Karpas-422 (cell line): ENCODE results near the gene GP5. TPM values are rescaled to one million over a fixed set of nuclear protein-coding genes. Genes with fewer than 3 reads are reported as not detected.

ENCODE experiments used
- DNase-seq: peaks from one replicate; pipeline ENCODE4 v3.0.0-alpha.2; 2015
- H2AFZ ChIP-seq: fragments of 200-600 bp; sonication (generic); 2 replicates; pipeline ENCODE4 v1.6.1; 2014; ENCODE audit warnings: antibody characterized with exemption, low read length, mixed read lengths
- H3K27ac ChIP-seq: fragments of 200-600 bp; sonication (generic); 2 replicates; pipeline ENCODE4 v1.5.1; 2014; ENCODE audit warnings: mild to moderate bottlenecking, low read length, moderate library complexity
- H3K27me3 ChIP-seq: fragments of 200-600 bp; sonication (generic); 2 replicates; pipeline ENCODE4 v1.6.1; 2014; ENCODE audit warnings: low read length, mixed read lengths
- H3K36me3 ChIP-seq: fragments of 200-600 bp; sonication (generic); 2 replicates; pipeline ENCODE4 v1.6.1; 2014; ENCODE audit warnings: low read length, mixed read lengths; ENCODE audit not compliant: insufficient read depth
- H3K4me1 ChIP-seq: fragments of 200-600 bp; sonication (generic); 2 replicates; pipeline ENCODE4 v1.6.1; 2014; ENCODE audit warnings: mild to moderate bottlenecking, low read length, mixed read lengths
- H3K4me2 ChIP-seq: fragments of 200-600 bp; sonication (generic); 2 replicates; pipeline ENCODE4 v1.6.1; 2014; ENCODE audit warnings: low read length, low read depth, mild to moderate bottlenecking; ENCODE audit not compliant: poor library complexity, severe bottlenecking
- H3K4me3 ChIP-seq: fragments of 200-600 bp; sonication (generic); 2 replicates; pipeline ENCODE4 v1.5.1; 2014; ENCODE audit warnings: mild to moderate bottlenecking, antibody characterized with exemption, low read length, mixed read lengths
- H3K79me2 ChIP-seq: fragments of 200-600 bp; sonication (generic); 2 replicates; pipeline ENCODE4 v1.6.1; 2014; ENCODE audit warnings: mild to moderate bottlenecking, low read length, mixed read lengths
- H3K9ac ChIP-seq: fragments of 200-600 bp; sonication (generic); 2 replicates; pipeline ENCODE4 v1.6.0; 2014; ENCODE audit warnings: low read length
- H3K9me2 ChIP-seq: fragments of 200-600 bp; sonication (generic), shearing (Covaris generic); replicated peaks from 2 replicates; pipeline ENCODE4 v1.6.0; 2014; ENCODE audit warnings: mild to moderate bottlenecking, low read length, moderate library complexity; ENCODE audit not compliant: insufficient read depth
- H3K9me3 ChIP-seq: fragments of 300-700, 200-600 bp; sonication (generic); 2 replicates; pipeline ENCODE4 v1.6.1; 2014; ENCODE audit warnings: low read length, mixed read lengths
- H4K20me1 ChIP-seq: fragments of 200-600 bp; sonication (generic); 2 replicates; pipeline ENCODE4 v1.6.1; 2014; ENCODE audit warnings: mild to moderate bottlenecking, antibody characterized with exemption, low read length, low read depth; ENCODE audit not compliant: insufficient read depth
- total RNA-seq: library from RNA; depleted of rRNA; stranded (reverse); fragments of >200 nt; shearing (Covaris generic); gene quantifications from 2 replicates; pipeline ENCODE4 v1.2.3, GENCODE V29; 2014; ENCODE audit warnings: low replicate concordance; rRNA removed

The GP5 gene, protein sequence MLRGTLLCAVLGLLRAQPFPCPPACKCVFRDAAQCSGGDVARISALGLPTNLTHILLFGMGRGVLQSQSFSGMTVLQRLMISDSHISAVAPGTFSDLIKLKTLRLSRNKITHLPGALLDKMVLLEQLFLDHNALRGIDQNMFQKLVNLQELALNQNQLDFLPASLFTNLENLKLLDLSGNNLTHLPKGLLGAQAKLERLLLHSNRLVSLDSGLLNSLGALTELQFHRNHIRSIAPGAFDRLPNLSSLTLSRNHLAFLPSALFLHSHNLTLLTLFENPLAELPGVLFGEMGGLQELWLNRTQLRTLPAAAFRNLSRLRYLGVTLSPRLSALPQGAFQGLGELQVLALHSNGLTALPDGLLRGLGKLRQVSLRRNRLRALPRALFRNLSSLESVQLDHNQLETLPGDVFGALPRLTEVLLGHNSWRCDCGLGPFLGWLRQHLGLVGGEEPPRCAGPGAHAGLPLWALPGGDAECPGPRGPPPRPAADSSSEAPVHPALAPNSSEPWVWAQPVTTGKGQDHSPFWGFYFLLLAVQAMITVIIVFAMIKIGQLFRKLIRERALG
- not detected in 2 replicates for total RNA-seq

DNA sequence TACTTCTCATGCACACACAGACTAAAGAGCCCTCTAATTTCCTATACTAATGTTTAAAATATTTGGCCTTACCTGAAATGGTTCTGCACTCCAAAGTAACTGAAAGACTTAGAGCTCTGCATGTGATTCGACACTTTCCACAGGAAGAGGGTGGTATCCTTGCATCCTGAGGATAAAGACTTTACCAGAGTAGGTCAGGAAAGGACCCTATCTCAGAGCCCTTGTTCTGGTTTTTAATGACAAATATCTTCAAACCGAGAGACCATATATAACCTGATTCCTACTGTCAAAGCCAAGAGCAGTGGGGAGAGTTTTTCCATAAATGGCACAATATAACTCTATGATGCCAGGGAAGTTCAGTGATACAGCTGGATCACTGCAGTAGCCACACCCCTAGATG, at the start of gene GP5:
Gene GP5, minus strand, starts transcription at position 101 of the 400 bp plus-strand sequence. CDS start 984 bp downstream, outside the sequence.
- H3K27me3 ChIP-seq, result 0 out of 2 replicates have a peak, but pooled peaks cover 3% of the 10 kb centered on the region
- H2AFZ ChIP-seq, result no peak within 1 kb of the TSS
- no peak within 1 kb of the TSS for H3K27ac ChIP-seq
- no peak within 1 kb of the TSS for H3K4me3 ChIP-seq
- H3K9ac ChIP-seq, result no peak within 1 kb of the TSS
- no peaks in the 10 kb centered on the region for H3K9me3 ChIP-seq
- H4K20me1 ChIP-seq, result 0 out of 2 replicates have a peak, but pooled peaks cover 2% of the 10 kb centered on the region
- no peaks in the 10 kb centered on the region for H3K79me2 ChIP-seq
- peaks cover 3% of the 10 kb centered on the region for H3K4me1 ChIP-seq
- H3K9me2 ChIP-seq, result no peaks in the 10 kb centered on the region
- no peak for DNase-seq
- H3K36me3 ChIP-seq, result peaks cover 6% of the 10 kb centered on the region; the same call in 1 of the 2 replicates
- peak within 1 kb of the TSS; percentile 27 for H3K4me2 ChIP-seq

DNA sequence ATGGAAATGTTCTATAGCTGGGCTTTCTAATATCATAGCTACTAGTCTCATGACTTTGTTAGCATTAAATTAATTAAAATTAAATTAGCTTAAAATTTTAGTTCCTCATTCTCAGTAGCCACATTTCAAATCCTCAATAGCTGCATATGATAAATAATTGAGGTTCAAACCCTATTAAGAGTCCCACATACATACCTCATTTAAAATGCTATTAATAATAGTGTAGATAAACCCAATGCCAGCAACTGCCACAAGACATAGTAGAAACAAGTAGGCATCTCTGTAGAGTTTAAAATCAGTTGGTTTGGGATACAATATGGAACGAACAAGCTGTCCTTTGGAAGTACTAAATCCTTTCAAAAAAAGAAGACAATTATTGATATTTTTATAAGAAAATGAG, 48.6 kb upstream of the GP5 start:
- Histone ChIP-seq H3K9me2 (no peaks in the 10 kb centered on the region), H3K4me3 (no peak overlapping the region), H3K27me3 (no peaks in the 10 kb centered on the region), H3K27ac (no peak overlapping the region), H2AFZ (no peak overlapping the region), H4K20me1 (no peaks in the 10 kb centered on the region), H3K4me2 (no peak overlapping the region), H3K36me3 (peaks cover 75% of the 10 kb centered on the region), H3K79me2 (peaks cover 29% of the 10 kb centered on the region), H3K9me3 (no peaks in the 10 kb centered on the region), H3K9ac (no peak overlapping the region), H3K4me1 (no peaks in the 10 kb centered on the region)
- DNase-seq, result no peak

DNA sequence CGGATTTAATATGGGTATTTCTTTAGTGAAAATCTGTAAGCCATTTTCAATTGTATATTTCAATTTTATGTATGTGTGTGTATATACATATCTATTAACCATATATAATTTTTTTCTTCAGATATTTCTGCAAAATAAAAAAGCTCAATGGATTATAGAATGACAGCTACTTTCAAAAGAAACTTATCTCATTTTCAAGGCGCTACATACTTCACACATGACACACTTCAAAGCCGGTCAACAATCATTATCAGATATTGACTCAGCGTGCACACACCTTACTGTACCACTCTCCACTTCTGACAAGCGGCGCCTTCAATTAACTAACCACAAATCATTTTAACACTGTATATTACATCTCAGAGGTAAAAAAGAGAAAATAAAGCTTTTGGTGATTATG, 48.1 kb upstream of the GP5 start:
- H3K9me3 ChIP-seq, result no peaks in the 10 kb centered on the region
- H3K9me2 ChIP-seq, result no peaks in the 10 kb centered on the region
- H4K20me1 ChIP-seq, result no peaks in the 10 kb centered on the region
- H3K4me2 ChIP-seq, result no peak overlapping the region
- peaks cover 78% of the 10 kb centered on the region for H3K36me3 ChIP-seq
- no peak overlapping the region for H2AFZ ChIP-seq
- no peaks in the 10 kb centered on the region for H3K4me1 ChIP-seq
- no peak overlapping the region for H3K9ac ChIP-seq
- no peak for DNase-seq
- H3K27me3 ChIP-seq, result no peaks in the 10 kb centered on the region
- no peak overlapping the region for H3K4me3 ChIP-seq
- peaks cover 33% of the 10 kb centered on the region for H3K79me2 ChIP-seq
- no peak overlapping the region for H3K27ac ChIP-seq

DNA sequence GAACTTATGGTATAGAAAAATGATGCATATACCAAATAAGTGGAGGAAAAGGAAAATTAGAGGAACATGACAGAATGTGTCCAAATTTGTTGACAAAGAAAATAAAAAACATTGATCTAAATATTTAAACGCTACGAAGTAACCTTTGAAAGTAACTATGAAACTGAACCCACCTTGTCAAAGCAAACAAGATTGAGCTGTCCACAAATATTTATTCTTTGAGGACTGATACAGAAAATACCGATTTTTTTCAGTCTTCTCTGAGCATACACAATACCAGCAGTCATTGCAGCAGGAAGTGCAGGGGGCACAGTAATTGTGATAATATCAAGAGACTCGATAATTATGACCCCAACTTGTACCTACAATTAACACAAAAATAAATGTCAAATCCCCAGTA, 47.7 kb upstream of the GP5 start:
- H4K20me1 ChIP-seq, result no peaks in the 10 kb centered on the region
- H3K4me1 ChIP-seq, result no peaks in the 10 kb centered on the region
- no peak overlapping the region for H3K4me3 ChIP-seq
- H3K79me2 ChIP-seq, result peaks cover 37% of the 10 kb centered on the region
- H2AFZ ChIP-seq, result no peak overlapping the region
- no peak overlapping the region for H3K9ac ChIP-seq
- no peaks in the 10 kb centered on the region for H3K9me2 ChIP-seq
- H3K27me3 ChIP-seq, result no peaks in the 10 kb centered on the region
- no peak overlapping the region for H3K27ac ChIP-seq
- no peak overlapping the region for H3K4me2 ChIP-seq
- no peak for DNase-seq
- no peaks in the 10 kb centered on the region for H3K9me3 ChIP-seq
- H3K36me3 ChIP-seq, result peaks cover 81% of the 10 kb centered on the region

DNA sequence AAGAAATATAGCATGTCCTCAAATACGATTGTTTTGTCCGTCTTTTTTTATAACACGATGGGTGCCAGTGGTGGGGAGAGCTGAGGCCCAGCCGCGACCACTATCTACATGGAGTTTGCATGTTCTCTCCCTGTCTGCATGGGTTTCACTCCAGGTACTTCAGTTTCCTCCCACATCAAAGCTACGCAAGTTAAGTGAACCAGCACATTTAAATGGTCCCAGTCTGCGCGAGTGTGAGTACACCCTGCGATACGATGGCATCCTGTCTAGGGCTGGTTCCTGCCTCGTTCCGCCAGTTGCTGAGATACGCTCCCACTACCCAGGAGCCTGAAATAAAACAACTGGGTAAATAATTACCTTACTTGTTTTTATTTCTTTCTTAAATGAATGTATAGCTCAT, 47.1 kb upstream of the GP5 start:
- Histone ChIP-seq H3K9me3 (no peaks in the 10 kb centered on the region), H3K9ac (no peak overlapping the region), H3K79me2 (peaks cover 37% of the 10 kb centered on the region), H3K4me3 (no peak overlapping the region), H3K4me2 (no peak overlapping the region), H3K27me3 (no peaks in the 10 kb centered on the region), H4K20me1 (no peaks in the 10 kb centered on the region), H2AFZ (no peak overlapping the region), H3K4me1 (no peaks in the 10 kb centered on the region), H3K9me2 (no peaks in the 10 kb centered on the region), H3K27ac (no peak overlapping the region), H3K36me3 (peaks cover 87% of the 10 kb centered on the region)
- no peak for DNase-seq

DNA sequence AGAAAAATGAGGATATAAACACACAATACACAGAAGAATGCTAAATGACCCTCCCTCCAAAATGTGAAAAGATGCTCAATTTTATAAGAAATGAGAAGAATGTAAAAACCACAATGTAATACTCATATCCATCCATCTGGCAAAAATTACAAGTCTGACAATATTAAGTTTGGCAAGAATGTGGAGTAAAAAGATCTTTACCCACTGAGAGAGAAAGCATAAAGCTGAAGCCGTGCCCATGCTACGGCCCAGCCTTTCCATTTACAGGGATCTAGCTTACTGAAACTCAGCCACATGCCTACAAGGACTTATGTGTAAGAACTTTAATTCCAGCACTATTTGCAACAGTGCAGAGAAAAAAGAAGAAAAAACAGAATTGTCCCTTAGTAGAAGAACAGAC, 44.8 kb upstream of the GP5 start:
- no peaks in the 10 kb centered on the region for H3K27me3 ChIP-seq
- no peak for DNase-seq
- no peaks in the 10 kb centered on the region for H3K4me1 ChIP-seq
- H3K9ac ChIP-seq, result no peak overlapping the region
- H3K36me3 ChIP-seq, result peaks cover 87% of the 10 kb centered on the region
- H2AFZ ChIP-seq, result no peak overlapping the region
- H3K9me3 ChIP-seq, result no peaks in the 10 kb centered on the region
- H3K4me2 ChIP-seq, result no peak overlapping the region
- peaks cover 46% of the 10 kb centered on the region for H3K79me2 ChIP-seq
- no peak overlapping the region for H3K4me3 ChIP-seq
- no peaks in the 10 kb centered on the region for H4K20me1 ChIP-seq
- H3K9me2 ChIP-seq, result no peaks in the 10 kb centered on the region
- H3K27ac ChIP-seq, result no peak overlapping the region

DNA sequence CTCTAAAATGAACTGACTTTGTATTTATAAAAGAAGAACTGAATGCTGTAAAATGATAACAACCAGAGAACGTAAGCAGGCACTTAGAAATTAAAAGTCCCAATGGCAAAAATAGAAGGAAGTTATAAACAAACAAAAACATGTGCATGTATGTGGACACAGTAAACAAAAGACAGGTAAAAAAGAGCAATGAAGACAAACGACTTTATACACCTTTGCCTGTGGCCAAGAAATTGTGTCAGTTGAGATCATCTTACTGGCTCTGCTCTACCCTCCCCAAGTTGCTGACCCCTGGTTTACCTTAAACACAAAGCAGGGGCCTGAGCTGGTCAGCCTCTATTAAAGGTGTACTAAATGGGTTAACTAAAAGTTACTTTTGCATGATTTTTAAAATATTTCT, 41.7 kb upstream of the GP5 start:
- Histone ChIP-seq H3K4me2 (no peak overlapping the region), H3K9me2 (no peaks in the 10 kb centered on the region), H3K79me2 (peaks cover 43% of the 10 kb centered on the region), H2AFZ (no peak overlapping the region), H3K27me3 (no peaks in the 10 kb centered on the region), H3K36me3 (peaks cover 85% of the 10 kb centered on the region; the same call in 1 of the 2 replicates), H3K9ac (no peak overlapping the region), H4K20me1 (no peaks in the 10 kb centered on the region), H3K9me3 (no peaks in the 10 kb centered on the region), H3K4me1 (no peaks in the 10 kb centered on the region), H3K4me3 (no peak overlapping the region), H3K27ac (no peak overlapping the region)
- DNase-seq, result no peak

DNA sequence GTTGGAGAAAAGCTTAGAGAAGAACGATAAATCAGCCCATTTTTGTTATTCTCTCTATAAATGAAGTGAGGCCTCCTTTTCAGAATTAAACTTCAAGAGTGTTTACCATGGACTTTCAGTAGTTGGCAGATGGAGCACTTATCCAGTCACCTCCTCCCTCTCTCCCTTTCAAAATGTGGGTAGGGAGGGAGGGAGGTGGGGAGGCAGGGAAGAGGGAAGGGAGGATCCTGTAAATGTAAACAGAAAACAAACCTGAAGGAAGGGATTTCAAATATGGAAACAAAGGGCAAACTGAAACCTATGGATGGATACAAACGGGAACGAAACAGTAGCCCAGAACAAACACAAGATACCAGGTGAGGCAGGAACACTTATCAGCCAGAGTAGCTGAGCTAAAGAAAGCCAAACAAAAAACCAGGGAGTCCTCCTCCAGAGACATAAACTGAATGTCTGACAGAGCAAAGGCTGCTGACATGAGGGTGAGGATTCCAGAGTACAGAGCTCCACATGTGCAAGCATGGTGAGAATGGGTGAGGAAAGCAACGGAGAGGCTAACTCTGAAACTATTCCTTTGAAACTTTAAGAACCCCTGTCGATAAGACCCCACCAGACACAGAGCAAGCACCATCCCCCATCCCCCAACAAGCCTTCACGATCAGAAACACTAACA, 41.0 kb upstream of the GP5 start:
- no peaks in the 10 kb centered on the region for H3K27me3 ChIP-seq
- no peak overlapping the region for H3K4me2 ChIP-seq
- no peak overlapping the region for H3K27ac ChIP-seq
- H3K9me3 ChIP-seq, result no peaks in the 10 kb centered on the region
- no peak overlapping the region for H2AFZ ChIP-seq
- peaks cover 82% of the 10 kb centered on the region; the same call in 1 of the 2 replicates for H3K36me3 ChIP-seq
- no peak overlapping the region for H3K4me3 ChIP-seq
- no peak overlapping the region for H3K9ac ChIP-seq
- H3K79me2 ChIP-seq, result peaks cover 42% of the 10 kb centered on the region
- H3K9me2 ChIP-seq, result no peaks in the 10 kb centered on the region
- no peak for DNase-seq
- no peaks in the 10 kb centered on the region for H4K20me1 ChIP-seq
- no peaks in the 10 kb centered on the region for H3K4me1 ChIP-seq
